Adrenal gland (tissue), 5 donors: Measurements from ENCODE around the gene KRT1.

Source experiments
- POLR2A ChIP-seq, 2 donors: fragments of 450-650 bp; IDR thresholded peaks; one replicate each; pipeline ENCODE4 v1.6.1; 2017; ENCODE audit warnings: antibody characterized with exemption in 2 of 2, mild to moderate bottlenecking in 2 of 2, moderate library complexity in 1 of 2
- TF ChIP-seq, protein P1 (sequence below), 6 experiments: fragments of 450-650 bp in 4 of 6; fragments of 200-600 bp in 2 of 6; sonication (generic) in 1 of 6; IDR thresholded peaks; 1 replicate in 5 of 6; 2 replicates in 1 of 6; pipeline versions ENCODE4 v1.5.1 to v1.8.0; 2016 to 2021; ENCODE audit warnings: antibody characterized with exemption in 6 of 6, mild to moderate bottlenecking in 2 of 6, moderate library complexity in 1 of 6
- donor health status: DM: no; HTN: no; CAD: no.

GRCh38 chr12:52641468-52641867, 38.7 kb downstream of the KRT1 start:
- no peak for TF ChIP-seq POLR2A (IDR thresholded peaks at IDR 0.05)
- TF ChIP-seq, protein P1, sequence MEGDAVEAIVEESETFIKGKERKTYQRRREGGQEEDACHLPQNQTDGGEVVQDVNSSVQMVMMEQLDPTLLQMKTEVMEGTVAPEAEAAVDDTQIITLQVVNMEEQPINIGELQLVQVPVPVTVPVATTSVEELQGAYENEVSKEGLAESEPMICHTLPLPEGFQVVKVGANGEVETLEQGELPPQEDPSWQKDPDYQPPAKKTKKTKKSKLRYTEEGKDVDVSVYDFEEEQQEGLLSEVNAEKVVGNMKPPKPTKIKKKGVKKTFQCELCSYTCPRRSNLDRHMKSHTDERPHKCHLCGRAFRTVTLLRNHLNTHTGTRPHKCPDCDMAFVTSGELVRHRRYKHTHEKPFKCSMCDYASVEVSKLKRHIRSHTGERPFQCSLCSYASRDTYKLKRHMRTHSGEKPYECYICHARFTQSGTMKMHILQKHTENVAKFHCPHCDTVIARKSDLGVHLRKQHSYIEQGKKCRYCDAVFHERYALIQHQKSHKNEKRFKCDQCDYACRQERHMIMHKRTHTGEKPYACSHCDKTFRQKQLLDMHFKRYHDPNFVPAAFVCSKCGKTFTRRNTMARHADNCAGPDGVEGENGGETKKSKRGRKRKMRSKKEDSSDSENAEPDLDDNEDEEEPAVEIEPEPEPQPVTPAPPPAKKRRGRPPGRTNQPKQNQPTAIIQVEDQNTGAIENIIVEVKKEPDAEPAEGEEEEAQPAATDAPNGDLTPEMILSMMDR (IDR thresholded peaks at IDR 0.05): no peak
